ENCODE measurements around the gene BICD1. TPM values are rescaled to one million over a fixed set of nuclear protein-coding genes. Genes with fewer than 3 reads are reported as not detected.

The BICD1 gene
- total and polyA plus RNA-seq, 2 experiments from 2014 or later = 59.3 to 83.6 TPM

GRCh38 chr12:32367381-32367780 is 260.7 kb downstream of the BICD1 start (continued):
- TF ChIP-seq REST (IDR thresholded peaks at IDR 0.05; ENCODE audit: unreplicated experiment) (no peak), CTCF (conservative IDR thresholded peaks at IDR 0.05; ENCODE audit: low read depth in 2 of 2) (no peak), ETS1 (IDR thresholded peaks at IDR 0.05) (no peak), CREB1 (CRISPR knock-in tag; IDR thresholded peaks at IDR 0.05; ENCODE audit: low read depth) (no peak), EZH2phosphoT487 (IDR thresholded peaks at IDR 0.05; ENCODE audit: unreplicated experiment) (no peak), POLR2AphosphoS5 (IDR thresholded peaks at IDR 0.05; ENCODE audit: low read depth) (no peak), EZH2 (IDR thresholded peaks at IDR 0.05; ENCODE audit: low read depth, unreplicated experiment) (no peak), STAT1 (IDR thresholded peaks at IDR 0.05; ENCODE audit: unreplicated experiment) (no peak), JUNB (IDR thresholded peaks at IDR 0.05; ENCODE audit: unreplicated experiment) (no peak), ZNF331 (CRISPR knock-in tag; IDR thresholded peaks at IDR 0.05; ENCODE audit: low read depth) (no peak)

GRCh38 chr12:32369202-32369601 is 262.6 kb downstream of the BICD1 start:
- H3K79me2 ChIP-seq (replicated peaks; ENCODE audit: insufficient read depth) = no peaks in the 10 kb centered on the region
- DNase-seq (ENCODE audit: low spot score) (no peak), ATAC-seq (no peak)
- no peak overlapping the region for H3K4me2 ChIP-seq
- H3K36me3 Mint-ChIP-seq (ENCODE audit: low read depth) = no peaks in the 10 kb centered on the region
- no peak overlapping the region for H2AFZ ChIP-seq
- H3K4me1 Mint-ChIP-seq = peaks cover 13% of the 10 kb centered on the region
- no peak overlapping the region for H3K4me3 Mint-ChIP-seq
- H4K20me1 ChIP-seq (replicated peaks; ENCODE audit: insufficient read depth) = no peaks in the 10 kb centered on the region
- H3F3A ChIP-seq (replicated peaks; ENCODE audit: low read depth) = 0 out of 2 replicates have a peak, but pooled peaks cover 4% of the 10 kb centered on the region
- no peaks in the 10 kb centered on the region for H3K9me3 Mint-ChIP-seq
- no peaks in the 10 kb centered on the region for H3K9me2 ChIP-seq (ENCODE audit: insufficient read depth)
- H3K27me3 ChIP-seq (ENCODE audit: insufficient read depth) = no peaks in the 10 kb centered on the region
- H3K27ac ChIP-seq (ENCODE audit: low read depth) = no peak overlapping the region
- no peak overlapping the region for H3K4me3 ChIP-seq
- H3K27me3 Mint-ChIP-seq (ENCODE audit: insufficient read depth, low read depth, poor library complexity) = peaks cover 2% of the 10 kb centered on the region
- no peaks in the 10 kb centered on the region for H3K4me1 ChIP-seq (ENCODE audit: insufficient read depth)
- no peaks in the 10 kb centered on the region for H3K36me3 ChIP-seq (ENCODE audit: insufficient read depth)
- no peak overlapping the region for H3K27ac Mint-ChIP-seq
- no peak for TF ChIP-seq ZNF331 (CRISPR knock-in tag; IDR thresholded peaks at IDR 0.05; ENCODE audit: low read depth)
- TF ChIP-seq STAT1 (IDR thresholded peaks at IDR 0.05; ENCODE audit: unreplicated experiment) = no peak
- TF ChIP-seq ZNF114 (CRISPR knock-in tag; IDR thresholded peaks at IDR 0.05) = no peak
- no peak for TF ChIP-seq ZNF462 (CRISPR knock-in tag; IDR thresholded peaks at IDR 0.05)
- no peak for TF ChIP-seq ETS1 (IDR thresholded peaks at IDR 0.05)
